ENCODE results near the gene AMBP.

- TF ChIP-seq CTCF (IDR thresholded peaks at IDR 0.05) (no peak), ZFX (IDR thresholded peaks at IDR 0.05; ENCODE audit: borderline replicate concordance) (no peak)
Measured at GRCh38 chr9:114029311-114030170, 48.6 kb downstream of the AMBP start.

All from 22Rv1 (cell line).